ENCODE data around the gene OR6C2.
"Not testable (repeated sequence)": the region's sequence is repeated elsewhere in the genome, so short reads cannot be mapped to it uniquely, and the experiment has no call there.

OR6C2 gene

DNA sequence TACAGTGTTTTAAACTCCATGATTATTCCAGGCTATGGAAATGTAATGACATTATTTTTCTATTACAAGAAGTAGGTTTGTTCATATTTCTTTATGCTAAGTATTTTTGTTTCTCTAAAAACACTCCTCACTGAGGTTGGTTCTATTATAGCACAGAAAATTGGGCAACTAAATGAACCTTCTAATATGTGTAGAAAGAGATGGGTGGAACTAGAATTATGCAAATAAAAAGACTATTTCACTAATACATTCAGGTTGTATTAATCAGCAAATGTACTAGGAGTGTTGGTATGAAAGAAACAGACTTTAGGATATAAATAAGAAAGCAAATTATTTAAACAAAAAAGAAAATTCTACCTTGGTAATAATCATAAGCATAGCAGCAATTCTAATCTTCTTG, 4.9 kb downstream of the OR6C2 start:
- no peak overlapping the region for H2AFZ ChIP-seq (ENCODE audit: low read length)
- H3K9me2 ChIP-seq (replicated peaks; ENCODE audit: low read depth, low read length): no peaks in the 10 kb centered on the region
- no peaks in the 10 kb centered on the region for H3K9me3 ChIP-seq (ENCODE audit: insufficient read depth, low read depth, low read length)
- no peak overlapping the region for H3K4me3 ChIP-seq (ENCODE audit: low read length, poor library complexity, severe bottlenecking)
- TF ChIP-seq EZH2phosphoT487 (IDR thresholded peaks at IDR 0.05; ENCODE audit: borderline replicate concordance): no peak
- TF ChIP-seq, protein P1, sequence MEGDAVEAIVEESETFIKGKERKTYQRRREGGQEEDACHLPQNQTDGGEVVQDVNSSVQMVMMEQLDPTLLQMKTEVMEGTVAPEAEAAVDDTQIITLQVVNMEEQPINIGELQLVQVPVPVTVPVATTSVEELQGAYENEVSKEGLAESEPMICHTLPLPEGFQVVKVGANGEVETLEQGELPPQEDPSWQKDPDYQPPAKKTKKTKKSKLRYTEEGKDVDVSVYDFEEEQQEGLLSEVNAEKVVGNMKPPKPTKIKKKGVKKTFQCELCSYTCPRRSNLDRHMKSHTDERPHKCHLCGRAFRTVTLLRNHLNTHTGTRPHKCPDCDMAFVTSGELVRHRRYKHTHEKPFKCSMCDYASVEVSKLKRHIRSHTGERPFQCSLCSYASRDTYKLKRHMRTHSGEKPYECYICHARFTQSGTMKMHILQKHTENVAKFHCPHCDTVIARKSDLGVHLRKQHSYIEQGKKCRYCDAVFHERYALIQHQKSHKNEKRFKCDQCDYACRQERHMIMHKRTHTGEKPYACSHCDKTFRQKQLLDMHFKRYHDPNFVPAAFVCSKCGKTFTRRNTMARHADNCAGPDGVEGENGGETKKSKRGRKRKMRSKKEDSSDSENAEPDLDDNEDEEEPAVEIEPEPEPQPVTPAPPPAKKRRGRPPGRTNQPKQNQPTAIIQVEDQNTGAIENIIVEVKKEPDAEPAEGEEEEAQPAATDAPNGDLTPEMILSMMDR (conservative IDR thresholded peaks at IDR 0.05; ENCODE audit: low read length): no peak
- H3K4me1 ChIP-seq (ENCODE audit: insufficient read depth, low read length, poor library complexity, severe bottlenecking): no peaks in the 10 kb centered on the region
- H3K4me2 ChIP-seq (ENCODE audit: low read depth, low read length, poor library complexity, severe bottlenecking): no peak overlapping the region
- H3K79me2 ChIP-seq (ENCODE audit: insufficient read depth, low read length): no peaks in the 10 kb centered on the region
- H3K36me3 ChIP-seq (ENCODE audit: insufficient read depth, low read length): no peaks in the 10 kb centered on the region
- H3K27me3 ChIP-seq (ENCODE audit: insufficient read depth, low read length, poor library complexity, severe bottlenecking): no peaks in the 10 kb centered on the region
- H3K9ac ChIP-seq (ENCODE audit: low read depth, low read length, poor library complexity, severe bottlenecking): no peak overlapping the region
- no peaks in the 10 kb centered on the region for H4K20me1 ChIP-seq (ENCODE audit: insufficient read depth, low read length, poor library complexity, severe bottlenecking)
- no peaks in the 10 kb centered on the region for H3F3A ChIP-seq (ENCODE audit: low read depth)

- H3F3A ChIP-seq (ENCODE audit: low read depth); H3K9ac ChIP-seq (ENCODE audit: low read depth, low read length, poor library complexity, severe bottlenecking); H3K4me1 ChIP-seq (ENCODE audit: insufficient read depth, low read length, poor library complexity, severe bottlenecking); H3K36me3 ChIP-seq (ENCODE audit: insufficient read depth, low read length); H2AFZ ChIP-seq (ENCODE audit: low read length); H3K9me2 ChIP-seq (replicated peaks; ENCODE audit: low read depth, low read length); H3K4me3 ChIP-seq (ENCODE audit: low read length, poor library complexity, severe bottlenecking); H4K20me1 ChIP-seq (ENCODE audit: insufficient read depth, low read length, poor library complexity, severe bottlenecking); H3K4me2 ChIP-seq (ENCODE audit: low read depth, low read length, poor library complexity, severe bottlenecking); H3K9me3 ChIP-seq (ENCODE audit: insufficient read depth, low read depth, low read length); H3K27me3 ChIP-seq (ENCODE audit: insufficient read depth, low read length, poor library complexity, severe bottlenecking); H3K79me2 ChIP-seq (ENCODE audit: insufficient read depth, low read length): not testable (repeated sequence)
Observed at GRCh38 chr12:55464926-55465325, 21.1 kb downstream of the OR6C2 start.

- H4K20me1 ChIP-seq (ENCODE audit: insufficient read depth, low read length, poor library complexity, severe bottlenecking): no peaks in the 10 kb centered on the region
- no peaks in the 10 kb centered on the region for H3F3A ChIP-seq (ENCODE audit: low read depth)
- H3K27me3 ChIP-seq (ENCODE audit: insufficient read depth, low read length, poor library complexity, severe bottlenecking): no peaks in the 10 kb centered on the region
- no peaks in the 10 kb centered on the region for H3K9me3 ChIP-seq (ENCODE audit: insufficient read depth, low read depth, low read length)
- H3K79me2 ChIP-seq (ENCODE audit: insufficient read depth, low read length): no peaks in the 10 kb centered on the region
- H3K4me3 ChIP-seq (ENCODE audit: low read length, poor library complexity, severe bottlenecking): no peak overlapping the region
- no peak overlapping the region for H3K9ac ChIP-seq (ENCODE audit: low read depth, low read length, poor library complexity, severe bottlenecking)
- no peaks in the 10 kb centered on the region for H3K4me1 ChIP-seq (ENCODE audit: insufficient read depth, low read length, poor library complexity, severe bottlenecking)
- no peak for TF ChIP-seq EZH2phosphoT487 (IDR thresholded peaks at IDR 0.05; ENCODE audit: borderline replicate concordance)
- TF ChIP-seq, protein P1 (conservative IDR thresholded peaks at IDR 0.05; ENCODE audit: low read length): no peak
- H3K9me2 ChIP-seq (replicated peaks; ENCODE audit: low read depth, low read length): no peaks in the 10 kb centered on the region
- H3K36me3 ChIP-seq (ENCODE audit: insufficient read depth, low read length): no peaks in the 10 kb centered on the region
- no peak overlapping the region for H3K4me2 ChIP-seq (ENCODE audit: low read depth, low read length, poor library complexity, severe bottlenecking)
- H2AFZ ChIP-seq (ENCODE audit: low read length): no peak overlapping the region
Observed at GRCh38 chr12:55467836-55468235, 24.0 kb downstream of the OR6C2 start.

GRCh38 chr12:55469291-55469690, 25.4 kb downstream of the OR6C2 start:
- TF ChIP-seq EZH2phosphoT487 (IDR thresholded peaks at IDR 0.05; ENCODE audit: borderline replicate concordance): no peak
- TF ChIP-seq, protein P1 (conservative IDR thresholded peaks at IDR 0.05; ENCODE audit: low read length): no peak
- no peak overlapping the region for H3K4me2 ChIP-seq (ENCODE audit: low read depth, low read length, poor library complexity, severe bottlenecking)
- H3K79me2 ChIP-seq (ENCODE audit: insufficient read depth, low read length): no peaks in the 10 kb centered on the region
- H3K9ac ChIP-seq (ENCODE audit: low read depth, low read length, poor library complexity, severe bottlenecking): no peak overlapping the region
- H3K9me3 ChIP-seq (ENCODE audit: insufficient read depth, low read depth, low read length): no peaks in the 10 kb centered on the region
- no peaks in the 10 kb centered on the region for H3K27me3 ChIP-seq (ENCODE audit: insufficient read depth, low read length, poor library complexity, severe bottlenecking)
- no peaks in the 10 kb centered on the region for H4K20me1 ChIP-seq (ENCODE audit: insufficient read depth, low read length, poor library complexity, severe bottlenecking)
- H3K9me2 ChIP-seq (replicated peaks; ENCODE audit: low read depth, low read length): no peaks in the 10 kb centered on the region
- no peaks in the 10 kb centered on the region for H3F3A ChIP-seq (ENCODE audit: low read depth)
- H3K4me3 ChIP-seq (ENCODE audit: low read length, poor library complexity, severe bottlenecking): no peak overlapping the region
- no peaks in the 10 kb centered on the region for H3K36me3 ChIP-seq (ENCODE audit: insufficient read depth, low read length)
- H2AFZ ChIP-seq (ENCODE audit: low read length): no peak overlapping the region
- no peaks in the 10 kb centered on the region for H3K4me1 ChIP-seq (ENCODE audit: insufficient read depth, low read length, poor library complexity, severe bottlenecking)
